Limb (tissue), 2 donors: ENCODE measurements around the gene KRTAP1-5.
"Not testable (repeated sequence)": the region's sequence is repeated elsewhere in the genome, so short reads cannot be mapped to it uniquely, and the experiment has no call there.

Source experiments
- DNase-seq, 2 donors: peaks; one replicate each; pipeline ENCODE4 v3.0.0-alpha.2; 2016; ENCODE audit errors: extremely low spot score in 2 of 2

The KRTAP1-5 gene

GRCh38 chr17:41026715-41027471 is at the start of gene KRTAP1-5:
Gene KRTAP1-5 (minus strand): TSS chr17:41027208. CDS start chr17:41027155, 53 bp downstream.
- no peak for DNase-seq

- no peak for DNase-seq
Measured at GRCh38 chr17:41076788-41077187, 49.8 kb upstream of the KRTAP1-5 start.

- DNase-seq = no peak
Measured at GRCh38 chr17:41073676-41074075, 46.7 kb upstream of the KRTAP1-5 start.

- peak in 1 of 2 donors; percentile 53 for DNase-seq
Measured at GRCh38 chr17:41071606-41072360, 44.8 kb upstream of the KRTAP1-5 start.

GRCh38 chr17:41069031-41069430 is 42.0 kb upstream of the KRTAP1-5 start:
- DNase-seq = no peak

- no peak for DNase-seq
Measured at GRCh38 chr17:41067281-41067680, 40.3 kb upstream of the KRTAP1-5 start.

GRCh38 chr17:41065829-41066624 is 39.0 kb upstream of the KRTAP1-5 start, which contains the start of gene KRTAP2-4:
Gene KRTAP2-4 (minus strand): TSS chr17:41065879. CDS start chr17:41065845, 34 bp downstream.
- DNase-seq = no peak

- DNase-seq = not testable (repeated sequence)
Measured at GRCh38 chr17:41065016-41065689, 38.1 kb upstream of the KRTAP1-5 start.

GRCh38 chr17:41064301-41064700 is 37.3 kb upstream of the KRTAP1-5 start:
- DNase-seq = no peak

GRCh38 chr17:41063449-41063848 is 36.4 kb upstream of the KRTAP1-5 start:
- DNase-seq = no peak

GRCh38 chr17:41061964-41062363 is 35.0 kb upstream of the KRTAP1-5 start:
- DNase-seq = no peak

GRCh38 chr17:41060052-41060604 is 33.1 kb upstream of the KRTAP1-5 start, which contains the start of gene KRTAP2-3:
Gene KRTAP2-3 (minus strand): TSS chr17:41060114. CDS start chr17:41060050, 64 bp downstream.
- DNase-seq = no peak

- DNase-seq = not testable (repeated sequence)
Measured at GRCh38 chr17:41059276-41060051, 32.5 kb upstream of the KRTAP1-5 start.

GRCh38 chr17:41058741-41059140 is 31.7 kb upstream of the KRTAP1-5 start:
- DNase-seq = no peak

GRCh38 chr17:41057547-41057946 is 30.5 kb upstream of the KRTAP1-5 start:
- no peak for DNase-seq

GRCh38 chr17:41055130-41055529 is 28.1 kb upstream of the KRTAP1-5 start, which contains the start of gene KRTAP2-2:
Gene KRTAP2-2 (minus strand): TSS chr17:41055230. CDS start chr17:41055211, 19 bp downstream.
- not testable (repeated sequence) for DNase-seq

GRCh38 chr17:41054556-41054955 is 27.5 kb upstream of the KRTAP1-5 start:
- not testable (repeated sequence) for DNase-seq

- DNase-seq = no peak
Measured at GRCh38 chr17:41054025-41054424, 27.0 kb upstream of the KRTAP1-5 start.

- DNase-seq = no peak
Measured at GRCh38 chr17:41052566-41052965, 25.6 kb upstream of the KRTAP1-5 start.

GRCh38 chr17:41049110-41049509 is 22.1 kb upstream of the KRTAP1-5 start:
- DNase-seq = no peak
